Measurements from ENCODE around the gene F10. TPM values are rescaled to one million over a fixed set of nuclear protein-coding genes. Genes with fewer than 3 reads are reported as not detected.

Gene F10
- total RNA-seq, 2 experiments from 2014 or later, result not detected

GRCh38 chr13:113183450-113184129 is 61.0 kb downstream of the F10 start:
- Mint-ChIP-seq H3K4me1 (peaks cover 26% of the 10 kb centered on the region), H3K27me3 (no peaks in the 10 kb centered on the region), H3K27ac (no peak overlapping the region), H3K9me3 (no peaks in the 10 kb centered on the region), H3K36me3 (peaks cover 39% of the 10 kb centered on the region), H3K4me3 (no peak overlapping the region)
- no peak for DNase-seq

GRCh38 chr13:113184568-113185440 is 62.2 kb downstream of the F10 start:
- no peak for DNase-seq
- Mint-ChIP-seq H3K27me3 (no peaks in the 10 kb centered on the region), H3K36me3 (peaks cover 42% of the 10 kb centered on the region), H3K4me1 (peaks cover 27% of the 10 kb centered on the region), H3K27ac (no peak overlapping the region), H3K9me3 (no peaks in the 10 kb centered on the region), H3K4me3 (no peak overlapping the region)

GRCh38 chr13:113186061-113186900 is 63.7 kb downstream of the F10 start:
- H3K36me3 Mint-ChIP-seq, result peaks cover 36% of the 10 kb centered on the region
- peaks cover 25% of the 10 kb centered on the region for H3K4me1 Mint-ChIP-seq
- DNase-seq, result no peak

DNA sequence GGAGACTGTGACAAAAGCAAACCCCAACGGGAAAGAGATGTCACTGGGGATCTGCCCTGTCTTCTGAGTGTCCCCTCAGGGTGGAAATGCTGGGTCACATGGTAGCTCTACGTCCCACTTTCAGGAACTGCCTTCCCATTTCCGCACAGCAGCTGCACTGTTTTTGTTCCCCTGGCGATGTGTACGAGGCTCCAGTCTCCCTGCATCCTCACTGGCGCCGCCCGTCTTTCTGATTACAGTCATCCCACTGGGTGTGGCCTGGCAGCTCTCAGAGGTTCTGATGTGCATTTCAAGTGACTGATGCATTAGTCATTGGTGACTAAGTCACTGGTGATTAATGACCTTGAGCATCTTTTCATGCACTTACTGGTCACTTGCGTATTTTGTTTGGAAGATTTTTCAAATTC is 64.7 kb downstream of the F10 start:
- peaks cover 25% of the 10 kb centered on the region for H3K4me1 Mint-ChIP-seq
- peak overlapping the region; percentile 30 for H3K27ac Mint-ChIP-seq
- H3K36me3 Mint-ChIP-seq, result peaks cover 36% of the 10 kb centered on the region
- H3K4me3 Mint-ChIP-seq, result no peak overlapping the region
- DNase-seq, result peak; percentile 47
- H3K9me3 Mint-ChIP-seq, result no peaks in the 10 kb centered on the region
- H3K27me3 Mint-ChIP-seq, result no peaks in the 10 kb centered on the region

More at GRCh38 chr13:113186061-113186900, 63.7 kb downstream of the F10 start:
- H3K27ac Mint-ChIP-seq, result peak overlapping the region; percentile 80
- no peak overlapping the region for H3K4me3 Mint-ChIP-seq
- no peaks in the 10 kb centered on the region for H3K27me3 Mint-ChIP-seq
- no peaks in the 10 kb centered on the region for H3K9me3 Mint-ChIP-seq

- no peak for DNase-seq
- Mint-ChIP-seq H3K4me1 (peaks cover 25% of the 10 kb centered on the region), H3K27me3 (no peaks in the 10 kb centered on the region), H3K27ac (no peak overlapping the region), H3K4me3 (no peak overlapping the region), H3K9me3 (no peaks in the 10 kb centered on the region), H3K36me3 (peaks cover 36% of the 10 kb centered on the region)
Measured at GRCh38 chr13:113187883-113188665, 65.5 kb downstream of the F10 start.

GRCh38 chr13:113190181-113190580 is 67.6 kb downstream of the F10 start:
- Mint-ChIP-seq H3K4me1 (peaks cover 22% of the 10 kb centered on the region), H3K36me3 (peaks cover 39% of the 10 kb centered on the region), H3K4me3 (no peak overlapping the region), H3K27me3 (no peaks in the 10 kb centered on the region), H3K27ac (no peak overlapping the region), H3K9me3 (no peaks in the 10 kb centered on the region)
- DNase-seq, result no peak

DNA sequence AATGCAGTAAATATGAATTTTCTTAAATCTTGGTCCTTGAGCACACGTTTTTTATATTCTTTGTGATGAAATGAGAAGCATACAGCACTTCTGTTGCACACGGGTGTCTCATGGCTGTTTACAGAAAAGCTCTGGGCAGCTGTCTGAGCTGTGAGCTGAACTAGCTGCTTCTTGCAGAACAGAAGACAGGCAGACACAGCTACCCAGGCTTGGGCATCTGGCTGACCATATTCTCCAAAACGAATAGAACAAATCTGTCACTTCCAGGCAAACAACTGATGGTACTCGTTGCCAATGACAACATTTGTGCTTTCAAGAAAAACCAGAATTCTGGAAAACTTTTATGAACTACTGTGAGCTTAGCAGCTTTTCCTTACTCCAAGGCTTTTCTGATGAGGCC is 69.7 kb downstream of the F10 start:
- peaks cover 9% of the 10 kb centered on the region for H3K4me1 Mint-ChIP-seq
- no peaks in the 10 kb centered on the region for H3K9me3 Mint-ChIP-seq
- no peaks in the 10 kb centered on the region for H3K27me3 Mint-ChIP-seq
- peaks cover 28% of the 10 kb centered on the region for H3K36me3 Mint-ChIP-seq
- no peak overlapping the region for H3K27ac Mint-ChIP-seq
- no peak for DNase-seq
- H3K4me3 Mint-ChIP-seq, result no peak overlapping the region

DNA sequence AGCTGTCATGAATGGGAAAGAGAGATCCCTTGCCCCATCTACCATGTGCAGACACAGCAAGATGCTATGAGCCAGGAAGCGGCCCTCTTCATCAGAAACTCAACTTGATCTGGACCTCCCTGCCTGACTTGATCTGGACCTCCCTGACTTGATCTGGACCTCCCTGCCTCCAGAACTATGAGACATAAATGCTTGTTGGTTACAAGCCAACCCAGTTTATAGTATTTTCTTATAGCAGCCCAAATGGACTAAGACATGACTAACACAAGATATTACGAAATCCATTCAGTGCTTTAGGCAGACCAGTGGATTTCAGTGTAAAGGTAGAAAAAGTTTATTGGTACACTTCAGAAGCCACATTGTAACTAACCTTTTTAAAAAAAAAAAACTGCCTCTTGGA is 70.3 kb downstream of the F10 start:
- H3K4me1 Mint-ChIP-seq, result peaks cover 4% of the 10 kb centered on the region
- no peak overlapping the region for H3K4me3 Mint-ChIP-seq
- H3K27me3 Mint-ChIP-seq, result no peaks in the 10 kb centered on the region
- H3K27ac Mint-ChIP-seq, result no peak overlapping the region
- peaks cover 24% of the 10 kb centered on the region for H3K36me3 Mint-ChIP-seq
- DNase-seq, result no peak
- H3K9me3 Mint-ChIP-seq, result no peaks in the 10 kb centered on the region

DNA sequence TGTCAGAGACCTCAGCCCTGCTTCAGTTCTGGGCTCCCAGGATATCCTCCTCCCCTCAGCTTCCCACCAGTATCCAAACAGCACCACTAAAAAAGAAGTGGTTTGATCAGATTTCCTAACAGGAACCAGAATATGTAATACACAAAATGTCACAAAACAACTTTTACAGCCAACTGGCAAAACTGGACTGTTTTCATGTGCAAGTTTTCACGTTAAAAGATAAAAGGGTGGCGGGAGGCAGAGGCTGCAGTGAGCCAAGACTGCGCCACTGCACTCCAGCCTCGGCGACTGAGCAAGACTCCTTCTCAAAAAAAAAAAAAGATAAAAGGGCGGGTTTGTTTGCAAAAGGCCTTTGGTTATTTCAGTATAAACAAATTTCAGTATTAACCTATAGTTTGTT is 72.8 kb downstream of the F10 start:
- no peaks in the 10 kb centered on the region for H3K9me3 Mint-ChIP-seq
- no peak overlapping the region for H3K4me3 Mint-ChIP-seq
- DNase-seq, result no peak
- H3K27ac Mint-ChIP-seq, result no peak overlapping the region
- no peaks in the 10 kb centered on the region for H3K4me1 Mint-ChIP-seq
- H3K36me3 Mint-ChIP-seq, result peaks cover 11% of the 10 kb centered on the region
- no peaks in the 10 kb centered on the region for H3K27me3 Mint-ChIP-seq

- no peak overlapping the region for H3K27ac Mint-ChIP-seq
- peaks cover 4% of the 10 kb centered on the region for H3K4me1 Mint-ChIP-seq
- no peak for DNase-seq
- no peaks in the 10 kb centered on the region for H3K27me3 Mint-ChIP-seq
- H3K4me3 Mint-ChIP-seq, result no peak overlapping the region
- H3K36me3 Mint-ChIP-seq, result peaks cover 14% of the 10 kb centered on the region
- H3K9me3 Mint-ChIP-seq, result no peaks in the 10 kb centered on the region
Measured at GRCh38 chr13:113196970-113197737, 74.6 kb downstream of the F10 start.

Other genes with a start within 250 kb of the F10 start
- 10 to 100 TPM in 1 of 2 experiments, 1 to 10 TPM in 1; 9.3 to 10.7 TPM for gene MCF2L, start 153.6 kb upstream of the F10 start, total RNA-seq
- gene F7, start 17.0 kb upstream of the F10 start, total RNA-seq, result under 1 TPM; 0.49 to 0.94 TPM
- gene PROZ, start 35.8 kb downstream of the F10 start, total RNA-seq, result under 1 TPM in 1 of 2 experiments, not detected in 1; 0.14 TPM
- 10 to 100 TPM; 65.6 TPM for gene PCID2, start 85.9 kb downstream of the F10 start, total RNA-seq
- gene CUL4A, start 86.8 kb downstream of the F10 start, total RNA-seq, result 10 to 100 TPM; 87.7 to 88.9 TPM
- gene LAMP1, start 174.4 kb downstream of the F10 start, total RNA-seq, result 10 to 100 TPM; 58.4 to 61.2 TPM
- gene GRTP1, start 241.3 kb downstream of the F10 start, total RNA-seq, result not detected

Measured in activated naive CD8-positive, alpha-beta T cell treated with anti-CD3 and anti-CD28 coated beads for 36 hours (primary cell).